GM21360 (cell line): Measurements from ENCODE around the gene BRICD5.

ENCODE experiments used
- ATAC-seq: cut with Tn5 transposase; IDR thresholded peaks from one replicate; pipeline ENCODE4 v1.9.1; 2021; ENCODE audit warnings: mild to moderate bottlenecking, moderate library complexity; ENCODE audit not compliant: unreplicated experiment

The BRICD5 gene

DNA sequence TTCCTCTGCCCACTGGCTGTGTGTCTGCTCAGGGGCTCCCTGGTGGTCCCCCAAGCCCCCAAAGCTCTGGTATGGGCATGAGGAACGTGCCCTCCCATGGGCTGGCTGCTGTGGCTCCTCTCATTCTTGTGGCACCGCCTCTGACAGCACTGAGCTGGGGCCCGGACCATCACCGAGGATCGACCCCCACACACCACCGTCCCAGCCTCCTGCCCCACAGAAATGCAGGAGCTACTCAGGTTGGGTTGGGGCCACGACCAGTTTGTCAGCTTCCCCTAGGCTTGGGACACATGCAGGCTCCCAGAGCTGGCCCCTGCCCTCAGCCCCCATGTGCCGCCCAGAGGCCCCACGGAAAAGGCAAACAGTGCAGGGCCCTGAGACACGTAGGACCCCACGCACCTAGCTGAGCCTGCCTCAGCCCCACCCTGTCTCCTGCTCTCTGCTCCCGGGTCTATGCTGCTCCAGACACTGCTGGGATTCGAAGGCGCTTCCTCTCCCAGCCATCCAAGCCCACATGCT, 11.0 kb downstream of the BRICD5 start:
- no peak for ATAC-seq

DNA sequence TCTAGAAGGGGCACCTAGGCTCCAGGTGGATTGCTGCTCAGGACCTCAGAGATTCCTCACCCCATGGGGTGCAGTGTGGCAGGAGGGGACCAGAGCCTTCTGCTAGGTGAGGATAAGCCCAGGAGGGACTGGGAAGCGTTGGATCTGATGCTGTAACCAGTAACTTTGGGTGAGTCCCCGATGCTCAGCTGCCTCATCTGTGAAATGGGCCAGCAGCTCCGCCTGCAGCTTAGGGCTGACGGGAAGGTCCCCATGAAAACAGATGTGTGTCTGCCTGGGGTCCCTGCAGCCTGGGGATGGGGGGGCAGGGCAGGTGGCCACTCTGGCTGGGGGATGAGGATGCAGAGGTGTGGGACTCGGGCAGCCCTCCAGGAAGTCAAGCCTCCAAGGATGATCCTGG, 11.6 kb downstream of the BRICD5 start:
- no peak for ATAC-seq

DNA sequence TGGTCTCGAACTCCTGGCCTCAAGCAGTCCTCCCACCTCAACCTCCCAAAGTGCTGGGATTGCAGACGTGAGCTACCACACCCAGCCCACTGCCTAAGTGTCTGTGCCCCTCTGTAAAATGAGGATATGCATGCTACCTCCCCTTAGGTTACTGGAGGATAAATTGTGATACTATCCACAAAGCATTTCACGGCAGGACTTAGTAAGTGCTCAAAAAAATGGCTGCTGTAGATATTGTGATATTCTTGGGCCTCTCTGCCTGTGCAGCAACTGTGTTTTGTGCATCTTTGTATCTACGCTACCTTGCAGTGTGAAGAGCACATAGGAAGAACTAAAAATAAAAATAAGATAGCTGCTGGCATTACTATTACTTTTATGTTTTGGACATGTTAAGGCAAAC, 12.4 kb downstream of the BRICD5 start:
- no peak for ATAC-seq

DNA sequence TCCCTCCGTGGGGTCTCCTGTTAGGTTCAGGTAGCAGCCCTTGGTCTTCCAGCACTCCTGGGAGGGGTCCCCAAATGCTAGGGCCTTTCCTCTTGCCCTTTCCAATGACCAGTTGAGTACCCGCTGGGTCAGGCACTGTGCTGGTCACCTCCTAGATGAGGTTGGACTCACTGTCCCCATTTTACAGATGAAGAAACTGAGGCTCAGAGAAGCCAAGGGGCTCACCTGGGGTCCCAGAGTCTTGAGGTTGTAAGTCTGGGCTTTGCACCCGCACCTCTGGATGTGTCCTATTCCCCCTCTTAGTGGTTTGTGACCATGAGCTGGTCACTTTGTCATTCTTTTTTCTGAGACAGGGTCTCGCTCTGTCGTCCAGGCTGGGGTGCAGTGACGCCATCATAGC, 12.9 kb downstream of the BRICD5 start:
- ATAC-seq, result no peak

DNA sequence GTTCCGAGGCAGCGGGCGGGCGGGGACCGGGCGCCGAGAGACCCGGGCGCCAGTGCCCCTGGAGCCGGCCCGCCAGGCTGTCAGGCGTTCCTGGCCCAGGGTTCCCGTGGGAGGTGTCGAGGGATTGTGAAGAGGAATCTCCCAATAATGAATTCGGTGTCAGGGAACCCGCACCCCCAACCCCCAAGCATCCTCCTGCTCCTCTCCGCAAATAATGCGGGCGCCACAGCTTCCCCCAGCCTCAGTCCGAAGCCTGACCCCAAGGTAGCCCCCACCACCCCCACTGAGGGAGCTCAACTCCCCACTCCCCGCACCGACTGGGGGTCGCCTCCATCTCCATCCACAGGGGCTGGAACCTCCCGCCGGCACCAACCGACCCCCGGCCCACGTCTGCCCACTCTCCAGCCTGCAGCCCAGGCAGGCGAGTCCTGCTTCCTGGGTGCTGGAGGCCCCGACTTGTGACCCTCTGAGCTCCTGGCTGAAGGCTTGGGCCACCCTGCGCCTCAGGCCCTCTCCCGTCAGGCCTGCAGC, 13.6 kb downstream of the BRICD5 start:
- ATAC-seq, result no peak

DNA sequence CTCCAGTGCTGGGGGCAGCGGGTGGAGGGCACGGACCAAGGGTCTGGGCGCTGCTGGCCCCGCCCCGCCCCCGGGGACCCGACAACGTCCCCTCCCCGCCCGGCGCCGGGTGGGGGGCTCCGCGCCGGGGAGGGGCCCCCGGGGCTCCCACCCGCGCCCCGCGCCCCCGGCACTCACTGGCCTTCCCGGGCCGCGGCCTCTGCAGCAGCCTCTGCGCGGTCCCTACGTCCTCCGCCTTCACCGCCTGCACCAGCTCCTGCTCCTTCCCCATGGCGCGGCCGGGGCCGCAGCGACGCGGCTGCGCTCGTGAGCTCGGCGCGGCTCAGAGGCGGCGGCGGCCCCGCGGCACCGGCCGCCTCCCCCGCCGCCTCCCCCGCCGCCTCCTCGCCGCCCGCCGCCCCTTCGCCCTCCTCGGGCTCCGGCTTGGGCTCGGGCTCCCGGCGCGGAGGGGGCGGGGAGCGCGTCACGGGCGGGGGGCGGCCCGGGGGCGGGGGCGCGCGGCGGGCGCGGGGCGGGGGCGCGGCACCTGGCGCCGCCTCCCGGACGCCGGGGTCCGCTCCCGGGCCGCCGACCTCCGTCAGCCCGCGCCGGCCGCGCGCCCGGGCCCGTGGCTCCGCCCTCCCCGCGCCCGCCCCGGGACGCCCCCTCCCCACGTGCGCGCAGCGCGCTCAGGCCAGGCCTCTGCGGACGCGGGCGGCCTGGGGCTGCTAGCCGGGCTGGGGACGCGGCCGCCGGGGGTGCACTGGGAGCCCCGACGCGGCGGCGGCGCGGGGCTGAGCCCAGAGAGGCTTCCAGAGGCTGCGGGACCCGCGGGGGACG, 14.3 kb downstream of the BRICD5 start, which contains the start of gene CASKIN1:
CASKIN1 (minus strand) TSS at position 444 of the 819 bp plus-strand sequence; CDS start at position 271, 173 bp downstream.
- no peak for ATAC-seq

DNA sequence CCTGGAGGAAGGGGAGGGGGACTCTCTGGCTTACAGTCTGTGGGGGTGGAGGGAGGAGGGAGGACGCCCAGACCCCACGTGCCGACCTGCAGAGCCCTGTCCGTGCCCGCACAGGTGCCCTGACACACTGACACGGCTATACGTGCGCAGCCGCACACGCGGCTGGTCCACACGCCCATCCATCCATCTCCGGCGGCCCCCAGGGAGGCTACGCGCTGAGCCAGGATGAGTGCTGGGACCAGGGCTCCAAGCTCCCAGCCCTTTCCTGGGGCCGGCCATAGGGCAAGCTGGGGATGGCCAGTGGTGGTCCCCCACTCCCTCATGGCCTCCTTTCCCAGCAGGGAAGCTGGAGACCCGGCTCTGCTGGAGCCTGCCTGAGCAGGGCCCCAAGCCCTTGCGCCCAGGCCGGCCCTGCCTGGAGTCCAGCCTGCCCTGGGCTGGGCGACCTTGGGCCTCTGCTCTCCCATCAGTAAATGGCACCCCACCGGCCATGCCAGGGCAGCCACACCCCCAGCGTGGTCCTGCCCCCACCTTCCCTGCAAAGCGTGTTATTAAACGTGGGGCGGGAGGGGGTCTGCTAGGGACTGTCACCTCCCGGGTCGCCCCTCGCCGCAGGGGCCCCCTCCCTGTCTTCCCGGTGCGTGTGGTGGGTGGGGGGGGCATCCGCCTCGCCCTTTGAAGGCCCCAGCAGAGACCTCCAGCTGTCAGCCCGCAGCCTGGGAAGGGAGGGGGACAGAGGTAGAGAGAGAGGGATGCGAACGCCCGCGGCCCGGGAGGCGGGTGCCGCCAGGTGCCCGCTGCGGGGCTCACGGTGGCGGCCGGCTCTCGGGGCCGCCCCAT, 15.1 kb downstream of the BRICD5 start:
- ATAC-seq, result no peak

DNA sequence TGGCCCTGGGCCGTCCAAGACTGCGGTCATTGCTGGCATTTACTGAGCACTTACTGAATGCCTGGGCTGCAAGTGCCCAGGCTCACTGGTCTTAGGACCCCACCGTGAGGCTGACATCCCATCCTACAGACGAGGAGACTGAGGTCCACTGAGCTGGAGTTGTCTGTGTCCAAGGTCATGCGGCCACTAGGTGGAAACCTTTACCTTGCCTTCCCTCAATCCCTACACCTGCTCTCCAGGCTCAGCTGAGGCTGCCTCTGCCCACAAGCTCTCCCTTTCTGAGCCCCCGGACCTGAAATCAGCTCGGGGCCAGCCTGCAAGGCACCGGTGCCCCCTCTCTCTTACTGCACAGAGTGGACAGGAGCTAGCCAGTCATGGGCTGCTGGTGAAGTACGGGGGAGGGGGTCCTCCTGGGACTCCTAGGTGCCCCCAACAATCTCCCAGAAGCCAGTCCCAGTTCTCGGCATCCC, 15.8 kb downstream of the BRICD5 start:
- no peak for ATAC-seq

DNA sequence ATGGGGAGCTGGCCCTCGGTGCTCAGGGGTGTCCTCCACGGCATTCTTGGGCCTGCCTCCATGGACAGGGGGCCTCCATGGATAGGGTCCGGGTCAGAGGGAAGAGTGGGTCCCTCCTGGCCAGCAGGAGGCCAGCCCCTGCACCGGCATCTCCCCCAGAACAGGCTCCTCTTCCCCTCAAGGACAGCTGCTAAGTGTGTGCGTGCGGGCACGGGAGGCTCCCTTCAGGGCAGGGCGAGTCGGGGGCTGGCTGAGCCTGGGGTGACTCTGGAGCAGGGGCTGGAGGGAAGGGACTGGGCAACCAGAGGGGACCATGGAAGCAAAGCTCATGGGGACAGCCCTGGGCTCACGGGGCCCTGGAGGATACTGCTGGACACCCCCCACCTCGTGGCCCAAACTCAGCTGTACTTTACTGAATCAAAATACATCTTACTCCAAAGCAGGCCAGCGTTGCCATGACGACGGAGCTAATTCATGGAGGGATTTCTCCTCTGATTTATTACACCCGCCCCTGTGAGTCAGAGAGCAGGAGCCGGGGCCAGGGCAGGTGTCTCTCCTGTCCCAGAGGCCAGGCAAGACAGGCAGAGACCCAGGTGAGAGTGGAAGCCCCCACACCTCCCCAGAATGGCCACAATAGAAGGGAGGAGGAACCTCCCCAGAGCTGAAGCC, 16.4 kb downstream of the BRICD5 start:
- no peak for ATAC-seq

DNA sequence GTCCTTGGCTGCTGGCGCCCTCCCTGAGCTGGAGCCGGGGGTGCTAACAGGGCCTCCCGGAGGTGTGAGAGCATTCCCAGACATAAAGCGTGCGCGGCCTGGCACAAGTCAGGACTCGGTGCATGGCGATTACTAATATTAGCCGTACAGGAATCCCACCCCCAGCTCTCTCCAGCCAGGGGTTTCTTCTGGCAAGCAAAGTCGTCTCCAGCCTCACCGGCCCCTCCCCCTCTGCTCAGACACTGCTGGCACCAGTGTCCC, 19.3 kb downstream of the BRICD5 start:
- no peak for ATAC-seq

DNA sequence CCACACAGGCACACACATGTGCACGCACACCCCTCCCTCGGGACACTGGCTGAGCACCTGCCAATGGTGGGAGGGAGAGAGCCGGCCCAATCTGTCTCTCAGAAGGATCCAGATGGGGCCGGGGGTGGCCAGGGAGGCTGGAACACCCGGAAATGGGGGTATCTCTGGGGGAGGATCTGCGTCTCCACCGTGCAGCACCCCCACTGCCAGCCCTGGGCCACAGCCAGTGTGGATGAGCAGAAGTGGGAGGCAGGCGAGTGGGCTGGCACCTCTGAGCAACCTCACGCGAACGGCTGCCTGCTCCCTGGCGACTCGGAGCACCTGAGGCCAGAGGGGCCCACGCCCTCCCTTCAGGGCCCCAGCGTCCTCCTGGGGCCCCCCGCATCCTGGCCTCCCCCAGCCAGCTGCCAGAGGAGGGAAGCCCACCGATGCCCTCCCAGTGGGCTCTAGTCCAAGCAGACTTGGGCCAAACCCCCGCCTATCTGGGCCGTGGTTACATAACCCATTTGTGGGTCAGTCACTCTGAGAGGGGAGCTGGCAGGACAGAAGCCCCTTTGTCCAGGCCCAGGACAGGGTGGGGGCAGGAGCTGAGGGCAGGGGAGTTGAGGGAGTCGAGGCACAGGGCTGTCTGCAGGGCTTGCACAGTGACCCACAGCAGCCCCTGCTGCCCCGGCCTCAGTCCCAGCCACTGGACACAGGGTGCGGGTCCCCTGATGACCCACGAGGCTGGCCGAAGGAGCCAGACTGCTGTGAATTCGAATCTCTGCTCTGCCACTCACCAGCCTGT, 19.8 kb downstream of the BRICD5 start:
- no peak for ATAC-seq

DNA sequence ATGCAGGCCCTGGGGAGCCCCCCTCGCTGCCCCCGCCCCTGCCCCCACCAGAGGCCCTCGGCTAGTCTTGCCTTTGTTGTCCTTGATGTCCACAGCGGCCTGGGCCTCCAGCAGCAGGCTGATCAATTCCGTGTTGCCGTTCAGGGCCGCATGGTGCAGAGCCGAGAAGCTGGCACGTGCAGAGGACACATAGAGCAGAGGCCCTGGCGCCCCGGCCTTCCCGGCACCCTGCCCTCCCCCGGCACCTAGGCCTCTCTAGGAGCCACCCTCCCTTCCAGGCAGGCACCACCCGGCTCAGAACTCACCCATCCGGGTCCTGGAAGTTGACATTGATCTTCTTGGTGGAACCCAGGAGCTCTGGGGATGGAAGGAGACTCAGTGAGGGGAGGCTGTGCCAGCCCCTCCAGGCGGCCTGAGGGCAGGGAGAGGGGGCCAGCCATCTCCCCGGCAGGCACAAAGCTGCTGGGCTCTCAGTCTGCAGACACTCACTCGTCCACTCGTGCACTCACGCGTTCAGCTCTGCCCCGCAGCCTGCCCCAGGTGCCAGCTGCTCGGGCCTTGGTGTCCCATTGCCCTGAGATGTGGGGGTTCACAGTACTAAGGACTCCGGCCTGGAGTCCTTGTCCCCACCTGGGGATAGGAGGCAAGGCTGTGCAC, 20.5 kb downstream of the BRICD5 start:
- no peak for ATAC-seq

DNA sequence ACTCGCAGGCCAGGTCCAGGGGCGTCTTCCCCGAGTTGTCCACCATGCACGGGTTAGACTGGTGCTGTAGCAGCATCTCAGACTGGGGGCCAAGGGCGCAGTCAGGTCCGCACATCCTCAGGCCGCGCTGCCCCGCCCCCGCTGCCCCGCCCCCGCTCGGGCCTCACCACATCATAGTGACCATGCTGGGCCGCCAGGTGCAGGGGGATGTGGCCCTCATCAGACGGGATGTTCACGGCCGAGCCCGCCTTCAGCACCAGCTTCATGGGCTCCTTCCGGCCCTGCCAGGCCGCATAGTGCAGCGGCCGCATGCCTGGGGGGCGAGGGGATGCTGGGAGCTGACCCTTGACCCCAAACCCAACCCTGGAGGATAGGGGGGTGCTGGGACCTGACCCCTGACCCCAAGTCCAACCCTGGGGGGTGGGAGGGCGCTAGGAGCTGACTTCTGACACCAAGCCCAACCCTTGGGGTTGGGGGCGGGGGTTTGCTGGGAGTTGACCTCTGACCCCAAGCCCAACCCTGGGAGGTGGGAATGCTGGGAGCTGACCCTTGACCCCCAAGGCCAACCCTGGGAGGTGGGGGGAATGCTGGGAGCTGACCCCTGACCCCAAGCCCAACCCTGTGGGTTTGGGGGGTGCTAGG, 21.3 kb downstream of the BRICD5 start:
- no peak for ATAC-seq

DNA sequence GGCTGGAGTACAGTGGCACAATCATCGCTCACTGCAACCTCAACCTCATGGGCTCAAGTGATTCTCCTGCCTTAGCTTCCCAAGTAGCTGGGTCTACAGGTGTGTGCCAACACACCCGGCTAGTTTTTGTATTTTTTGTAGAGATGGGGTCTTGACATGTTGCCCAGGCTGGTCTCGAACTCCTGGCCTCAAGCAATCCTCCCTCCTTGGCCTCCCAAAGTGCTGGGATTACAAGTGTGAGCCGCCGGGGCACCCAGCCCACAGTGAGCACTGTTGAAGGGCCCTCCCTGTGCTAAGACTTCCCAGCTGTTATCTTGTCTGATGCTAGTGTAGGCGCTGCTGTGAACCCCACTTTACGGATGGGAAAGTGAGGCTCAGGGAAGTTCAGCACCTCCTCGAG, 22.3 kb downstream of the BRICD5 start:
- ATAC-seq, result no peak

DNA sequence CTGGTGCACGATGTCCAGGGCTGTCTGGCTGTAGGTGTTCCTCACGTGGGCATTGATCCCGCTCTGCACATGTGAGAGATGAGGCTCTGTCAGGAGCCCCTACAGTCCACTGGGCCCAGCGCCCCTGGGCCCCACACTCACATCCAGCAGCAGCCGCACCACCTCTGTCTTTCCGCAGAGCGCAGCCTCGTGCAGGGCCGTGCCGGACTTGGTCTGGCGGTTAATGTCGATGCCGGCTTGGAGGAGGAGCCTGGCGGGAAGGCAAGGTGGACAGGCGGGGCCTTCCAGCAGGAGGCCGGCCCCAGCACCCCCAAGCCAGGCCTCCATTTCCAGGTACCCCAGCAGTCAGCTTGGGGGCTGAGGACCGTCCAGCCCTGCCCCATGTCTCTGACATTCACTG, 23.5 kb downstream of the BRICD5 start:
- no peak for ATAC-seq

DNA sequence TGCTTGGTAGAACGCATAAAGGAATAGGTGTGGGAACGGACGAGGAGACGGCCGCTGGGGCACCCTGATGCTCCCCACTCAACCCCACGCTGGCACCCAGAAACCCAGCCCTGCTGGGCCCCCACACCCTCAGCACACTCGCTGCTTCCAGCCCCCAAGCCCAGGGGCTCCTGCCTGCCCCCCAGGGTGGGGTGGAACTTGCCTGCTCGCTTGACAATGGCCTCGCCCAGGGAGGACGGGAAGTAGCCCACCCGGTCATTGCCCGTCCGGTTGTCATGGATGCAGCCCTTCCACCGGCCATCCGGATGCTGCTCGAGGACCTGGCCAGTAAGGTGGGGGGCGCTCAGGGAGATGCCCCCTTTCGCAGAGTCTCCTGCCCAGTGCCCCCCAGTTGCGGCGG, 24.2 kb downstream of the BRICD5 start:
- no peak for ATAC-seq

DNA sequence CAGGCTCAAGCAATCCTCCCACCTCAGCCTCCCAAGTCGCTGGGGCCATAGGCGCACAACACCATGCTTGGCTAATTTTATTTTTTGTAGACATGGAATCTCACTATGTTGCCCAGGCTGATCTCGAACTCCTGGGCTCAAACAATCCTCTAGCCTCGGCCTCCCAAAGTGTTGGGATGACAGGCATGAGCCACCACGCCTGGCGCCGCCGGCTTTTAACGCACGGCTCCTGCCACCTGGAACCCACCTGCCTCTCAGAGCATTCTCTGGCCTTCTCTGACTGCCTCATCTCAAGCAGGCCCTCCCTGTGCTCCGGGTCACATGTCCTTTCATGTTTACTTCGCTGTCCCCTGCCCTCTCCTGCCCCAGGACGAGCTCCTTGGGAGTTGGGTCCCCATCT, 24.6 kb downstream of the BRICD5 start:
- no peak for ATAC-seq

DNA sequence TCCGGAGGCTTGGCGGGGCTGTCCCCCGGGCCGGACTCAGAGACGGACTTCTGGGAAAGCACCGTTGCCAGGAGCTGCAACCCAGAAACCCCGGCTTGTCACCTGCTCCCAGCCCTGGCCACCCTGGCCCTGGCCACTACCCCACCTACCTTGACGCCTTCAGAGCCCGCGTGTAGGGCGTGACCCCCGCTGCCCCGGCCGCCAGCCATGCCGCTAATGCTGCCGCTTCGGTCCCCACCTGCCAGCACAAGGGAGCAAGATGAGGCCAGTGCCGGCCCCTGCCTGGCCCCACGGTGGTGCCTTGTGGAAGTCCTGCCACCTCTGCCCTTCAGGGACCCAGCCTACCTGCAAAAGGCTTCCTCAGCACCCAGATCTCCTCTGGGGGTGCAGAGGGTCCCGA, 25.7 kb downstream of the BRICD5 start:
- ATAC-seq, result no peak

DNA sequence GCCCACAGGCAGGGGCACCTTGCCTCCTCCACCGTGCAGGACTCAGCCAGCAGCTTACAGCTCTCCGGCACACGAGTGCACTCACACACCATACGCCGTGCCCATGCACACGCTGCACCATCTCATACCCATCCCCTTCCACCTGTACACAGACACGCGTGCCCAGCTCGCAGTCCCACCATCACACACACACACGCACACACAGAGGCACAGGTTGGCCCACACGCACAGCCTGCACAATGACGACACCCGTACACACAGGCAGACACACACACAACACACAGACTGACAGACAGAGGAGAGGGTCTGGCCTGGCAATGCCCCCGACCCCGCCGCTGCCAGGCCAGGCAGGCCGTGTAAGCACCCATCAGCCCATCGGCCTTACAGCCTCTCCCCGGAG, 26.3 kb downstream of the BRICD5 start:
- no peak for ATAC-seq
